NCI-H2171 (cell line): Measurements from ENCODE around the gene HSPBP1.
A peak's percentile ranks its signal among the peaks of the same experiment; 100 is the strongest.

ENCODE experiments used
- DNase-seq: peaks from one replicate; lab custom pipeline; 2025; lab: John Stamatoyannopoulos, UW

Gene HSPBP1

DNA sequence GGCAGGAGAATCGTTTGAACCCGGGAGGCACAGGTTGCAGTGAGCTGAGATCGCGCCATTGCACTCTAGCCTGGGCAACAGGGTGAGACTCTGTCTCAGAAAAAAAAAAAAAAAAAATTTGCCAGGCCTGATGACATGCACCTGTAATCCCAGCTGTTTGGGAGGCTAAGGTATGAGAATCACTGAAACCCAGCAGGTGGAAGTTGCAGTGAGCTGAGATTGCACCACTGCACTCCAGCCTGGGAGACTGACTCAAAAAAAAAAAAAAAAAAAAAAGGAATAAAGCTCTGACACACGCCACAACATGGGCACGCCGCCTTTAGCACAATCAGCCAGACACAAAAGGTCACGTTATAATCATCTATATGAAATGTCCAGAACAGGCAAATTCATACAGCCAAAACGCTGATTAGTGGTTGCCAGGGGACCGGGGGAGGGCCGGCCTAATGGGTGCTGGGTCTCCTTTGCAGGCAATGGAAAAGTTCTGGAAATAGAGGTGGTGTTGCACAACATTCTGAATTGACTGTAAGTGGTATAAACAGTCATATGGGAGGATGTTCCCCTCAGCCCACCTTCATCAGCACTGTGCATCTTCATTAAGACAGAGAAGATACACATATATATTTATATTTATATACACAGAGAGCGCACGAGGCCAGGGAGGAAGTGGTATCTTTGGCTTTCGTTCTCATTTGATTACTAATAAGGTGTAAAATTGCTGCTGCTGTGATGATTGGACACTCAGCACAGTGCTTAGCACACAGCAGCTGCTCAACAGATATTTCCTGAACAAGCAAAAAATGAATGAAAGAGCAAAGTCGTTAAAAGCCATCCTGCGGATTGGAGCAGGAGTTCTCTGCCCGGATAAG is 3.8 kb downstream of the HSPBP1 start:
- DNase-seq = no peak

DNA sequence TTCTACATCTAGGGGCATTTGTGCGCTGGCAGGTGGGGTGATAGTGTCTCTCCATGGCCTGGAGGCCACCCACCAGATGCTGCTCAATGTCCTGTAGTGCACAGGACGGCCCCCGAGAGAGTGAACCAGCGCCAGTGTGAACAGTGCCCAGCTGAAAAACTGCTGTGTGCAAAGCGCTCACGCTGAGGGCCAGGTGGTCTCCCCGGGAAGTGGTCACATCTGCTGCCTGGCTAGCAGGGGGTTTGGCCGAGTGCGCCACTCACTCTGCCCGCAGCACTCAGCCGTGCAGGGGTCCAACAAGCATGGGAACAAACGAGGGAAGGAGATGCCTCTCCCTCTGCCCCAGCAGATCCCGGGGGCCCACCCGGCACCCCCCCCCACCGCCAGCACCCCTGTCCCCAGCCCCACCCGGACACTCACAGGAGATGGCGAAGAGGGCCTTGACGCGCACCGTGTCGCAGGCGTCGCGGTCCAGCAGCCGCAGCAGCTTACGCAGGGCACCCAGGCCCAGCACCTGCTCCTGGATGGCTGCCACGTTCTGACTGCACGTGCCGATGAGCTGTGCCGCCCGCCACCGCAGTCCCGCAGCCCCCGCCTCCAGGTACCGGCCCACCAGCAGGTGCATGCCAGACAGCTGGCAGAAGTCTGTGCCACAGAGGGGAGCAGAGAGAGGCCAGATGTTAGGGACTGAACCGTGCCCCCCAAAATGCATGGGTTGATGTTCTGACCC is 5.8 kb downstream of the HSPBP1 start:
- DNase-seq = no peak

DNA sequence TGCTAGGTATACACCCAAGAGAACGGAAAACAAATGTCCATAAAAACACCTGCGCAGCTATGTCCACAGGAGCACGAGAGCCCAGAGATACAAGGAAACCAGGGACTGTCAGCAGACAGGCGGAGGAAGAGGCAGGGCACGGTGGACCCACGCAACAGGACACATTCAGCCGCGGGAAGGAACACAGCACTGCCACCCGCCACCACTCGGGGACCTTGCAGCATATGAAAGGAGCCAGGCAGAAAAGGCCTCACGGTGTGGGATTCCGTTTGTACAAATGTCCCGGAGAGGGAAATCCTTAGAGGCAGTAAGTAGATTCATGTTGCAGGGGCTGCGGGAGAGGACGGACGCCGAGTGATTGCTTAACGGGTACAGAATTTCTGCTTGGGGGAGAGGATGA is 7.8 kb downstream of the HSPBP1 start:
- DNase-seq = no peak

DNA sequence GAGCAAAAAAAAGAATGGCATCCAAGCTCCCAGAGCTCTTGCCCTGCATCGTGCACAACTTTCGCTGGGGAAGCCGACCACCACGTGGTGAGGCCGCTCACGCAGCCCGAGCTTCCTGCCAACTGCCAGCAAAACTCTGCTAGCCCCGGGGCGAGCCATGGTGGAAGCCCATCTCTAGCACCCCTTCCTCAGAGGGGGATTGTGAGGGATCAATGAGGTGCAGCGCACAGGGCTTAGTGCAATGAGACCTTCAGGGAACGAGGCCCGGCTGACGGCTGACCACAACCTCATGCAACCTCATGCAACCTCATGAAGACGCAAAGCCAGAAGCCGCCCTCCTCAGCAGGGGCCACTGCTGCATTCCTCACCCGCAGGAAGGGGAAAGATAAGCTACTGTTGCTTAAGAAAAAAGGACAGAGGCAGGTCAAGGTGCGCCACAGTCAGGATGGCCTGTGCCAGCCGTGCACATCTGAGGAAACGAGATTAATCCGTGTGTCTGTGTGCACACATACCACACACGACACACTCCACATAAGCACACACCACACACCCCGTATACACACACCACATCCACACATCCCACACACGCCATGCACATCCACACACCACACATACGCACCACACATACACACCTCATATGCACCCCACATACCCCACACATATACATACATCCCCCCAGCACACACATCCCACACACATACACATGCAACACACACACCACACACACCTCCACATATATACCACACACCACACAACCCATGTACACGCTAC is 9.6 kb downstream of the HSPBP1 start:
- DNase-seq = no peak

DNA sequence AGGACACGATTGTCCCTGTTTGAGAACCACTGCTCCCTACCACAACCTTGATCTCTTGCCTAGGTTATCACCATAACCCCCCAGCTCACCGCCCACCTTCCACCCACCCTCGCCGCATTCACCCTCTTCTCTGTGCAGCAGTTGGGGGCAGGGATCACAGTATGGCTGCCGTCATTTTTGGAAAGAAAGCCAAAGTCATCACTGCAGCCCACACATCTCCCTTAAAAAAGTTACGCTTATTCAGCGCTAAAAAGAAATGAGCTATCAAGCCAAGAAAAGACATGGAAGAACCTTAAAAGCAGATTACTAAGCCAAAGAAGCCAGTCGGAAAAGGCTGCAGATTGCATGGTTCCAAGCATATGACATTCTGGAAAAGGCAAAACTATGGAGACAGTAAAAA is 10.6 kb downstream of the HSPBP1 start:
- no peak for DNase-seq

DNA sequence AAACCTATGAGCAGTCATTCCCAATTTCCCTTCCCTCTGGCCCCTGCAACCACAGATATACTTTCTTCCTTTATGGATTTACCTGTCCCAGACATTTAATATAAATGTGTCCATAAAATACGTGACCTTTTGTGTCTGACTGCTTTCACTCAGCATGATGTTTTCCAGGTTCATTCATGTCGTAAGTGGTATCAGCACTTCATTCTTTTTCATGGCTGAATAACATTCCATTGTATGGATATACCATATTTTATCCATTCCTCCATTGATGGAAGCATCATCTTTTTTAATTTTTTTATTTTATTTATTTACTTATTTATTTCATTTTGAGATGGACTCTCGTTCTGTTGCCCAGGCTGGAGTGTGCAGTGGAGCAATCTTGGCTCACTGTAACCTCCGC is 13.1 kb downstream of the HSPBP1 start:
- no peak for DNase-seq

DNA sequence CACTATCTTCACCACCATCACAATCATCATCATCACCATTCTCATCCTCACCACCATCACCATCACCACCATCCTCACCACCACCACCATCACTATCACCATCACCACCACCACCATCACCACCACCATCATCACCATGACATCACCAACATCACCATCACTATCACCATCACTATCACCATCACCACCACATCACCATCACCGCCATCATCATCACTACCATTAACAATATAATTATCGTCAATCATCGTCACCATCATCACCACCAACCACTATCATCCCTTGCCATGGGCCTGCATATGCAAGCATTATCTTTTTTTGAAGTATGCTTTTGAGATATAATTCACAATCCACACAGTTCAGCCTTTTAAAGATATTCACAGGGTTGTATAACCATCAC is 13.5 kb downstream of the HSPBP1 start:
- DNase-seq = no peak

DNA sequence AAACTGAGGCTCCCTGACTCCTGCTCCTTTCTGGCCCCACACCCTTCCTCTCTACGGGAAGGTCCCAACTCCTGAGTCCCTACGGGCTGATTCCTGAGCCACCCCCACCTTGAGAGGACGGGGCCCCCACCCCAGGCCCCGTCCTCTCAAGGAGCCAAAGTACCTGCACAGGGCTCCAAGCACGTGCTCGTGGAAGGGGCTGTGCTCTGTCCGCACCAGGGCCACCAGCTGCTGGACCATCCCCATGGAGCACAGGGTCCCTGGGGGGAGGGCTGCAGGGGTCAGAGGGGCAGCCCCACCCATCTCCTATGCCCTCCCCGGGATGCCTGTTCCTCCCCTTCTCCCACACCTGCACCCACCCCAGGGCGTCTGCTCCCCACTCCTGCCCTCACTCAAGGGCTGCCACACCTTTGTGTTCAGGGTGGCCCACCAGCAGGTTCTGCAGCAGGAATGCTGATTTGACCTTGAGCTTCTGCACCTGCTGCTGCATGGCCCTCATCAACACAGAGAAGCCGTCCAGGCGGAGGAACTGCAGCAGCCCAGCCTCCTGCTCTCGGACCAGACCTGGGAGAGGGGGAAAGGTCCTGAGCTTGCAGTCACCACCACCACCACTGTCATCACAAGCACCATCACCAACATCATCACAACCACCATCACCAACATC is 14.1 kb downstream of the HSPBP1 start:
- DNase-seq = no peak

DNA sequence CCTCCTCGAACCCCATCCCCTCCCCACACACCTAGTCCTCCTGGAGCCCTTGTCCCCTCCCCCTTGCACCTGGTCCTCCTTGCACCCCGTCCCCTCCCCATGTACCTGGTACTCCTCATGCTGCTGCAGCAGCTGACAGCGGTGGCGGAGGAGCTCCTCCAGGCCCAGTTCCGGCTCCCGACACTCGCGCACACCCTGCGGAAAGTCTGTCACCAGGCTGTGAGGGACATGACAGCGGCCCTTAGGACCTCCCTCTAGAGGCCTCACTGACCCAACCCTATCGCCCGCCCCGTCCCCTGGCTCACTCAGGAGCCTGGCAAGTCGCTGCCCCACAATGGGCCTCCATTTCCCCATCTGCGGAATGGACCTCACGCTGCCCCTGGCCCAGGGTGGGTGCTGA is 14.7 kb downstream of the HSPBP1 start:
- DNase-seq = no peak

DNA sequence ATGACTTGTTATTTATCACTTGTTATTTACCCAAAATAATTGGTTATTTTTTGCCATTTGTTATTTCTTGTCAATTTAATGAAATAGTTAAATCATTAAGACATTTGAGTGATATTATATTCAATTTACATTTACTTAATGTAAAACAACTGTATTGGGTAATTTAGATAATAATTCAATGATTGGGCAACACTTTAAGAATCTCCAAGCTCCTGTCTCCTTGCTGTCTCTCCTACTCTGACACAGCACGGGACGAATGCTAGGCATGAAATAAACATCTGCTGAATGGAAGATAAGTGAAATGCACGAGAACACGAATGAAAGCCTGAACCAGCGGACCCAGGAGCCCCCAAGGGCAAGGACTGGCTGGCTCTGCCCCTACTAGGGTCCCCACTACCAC is 15.4 kb downstream of the HSPBP1 start:
- no peak for DNase-seq

DNA sequence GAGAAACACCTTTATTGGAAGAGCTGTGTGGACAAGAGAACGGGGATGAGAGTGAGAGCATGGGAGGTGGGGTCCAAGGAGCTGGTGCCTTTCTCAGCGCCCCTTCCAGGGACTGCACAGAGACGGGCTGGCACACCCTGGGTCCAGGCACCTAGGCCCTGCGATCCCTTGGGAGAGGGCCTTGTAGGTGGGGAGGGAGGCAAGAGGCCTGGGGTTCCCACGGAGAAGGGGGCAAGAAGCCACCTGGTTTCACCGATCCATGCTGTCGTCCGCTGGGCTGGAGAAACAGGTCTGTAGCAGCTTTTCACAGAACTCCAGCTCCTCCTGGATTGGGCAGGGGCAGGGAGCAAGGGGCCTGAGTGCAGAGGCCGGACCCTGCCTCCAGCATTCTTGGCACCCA is 17.6 kb downstream of the HSPBP1 start:
- no peak for DNase-seq

DNA sequence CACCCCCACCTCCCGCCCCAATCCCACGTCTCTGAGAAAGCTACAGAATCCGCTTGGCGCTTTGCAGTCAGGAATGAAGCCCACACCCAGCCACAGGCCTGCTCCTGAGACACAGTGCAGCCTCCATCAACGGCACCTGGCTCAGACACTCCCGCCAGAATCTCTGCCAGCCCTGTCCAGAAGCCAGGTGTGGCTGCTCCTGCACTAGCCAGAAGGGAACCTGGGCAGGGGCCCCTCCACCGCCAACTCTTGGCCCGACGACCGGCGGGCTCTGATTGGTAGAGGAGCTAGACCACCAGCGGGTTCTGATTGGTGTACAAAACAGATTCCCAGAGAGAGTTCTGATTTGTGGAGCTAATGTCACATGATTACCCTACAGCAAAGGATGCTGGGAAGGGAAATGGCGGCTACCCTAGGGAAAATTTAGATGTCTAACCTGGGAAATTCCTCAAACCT is 18.2 kb downstream of the HSPBP1 start:
- DNase-seq = peak; percentile 94

DNA sequence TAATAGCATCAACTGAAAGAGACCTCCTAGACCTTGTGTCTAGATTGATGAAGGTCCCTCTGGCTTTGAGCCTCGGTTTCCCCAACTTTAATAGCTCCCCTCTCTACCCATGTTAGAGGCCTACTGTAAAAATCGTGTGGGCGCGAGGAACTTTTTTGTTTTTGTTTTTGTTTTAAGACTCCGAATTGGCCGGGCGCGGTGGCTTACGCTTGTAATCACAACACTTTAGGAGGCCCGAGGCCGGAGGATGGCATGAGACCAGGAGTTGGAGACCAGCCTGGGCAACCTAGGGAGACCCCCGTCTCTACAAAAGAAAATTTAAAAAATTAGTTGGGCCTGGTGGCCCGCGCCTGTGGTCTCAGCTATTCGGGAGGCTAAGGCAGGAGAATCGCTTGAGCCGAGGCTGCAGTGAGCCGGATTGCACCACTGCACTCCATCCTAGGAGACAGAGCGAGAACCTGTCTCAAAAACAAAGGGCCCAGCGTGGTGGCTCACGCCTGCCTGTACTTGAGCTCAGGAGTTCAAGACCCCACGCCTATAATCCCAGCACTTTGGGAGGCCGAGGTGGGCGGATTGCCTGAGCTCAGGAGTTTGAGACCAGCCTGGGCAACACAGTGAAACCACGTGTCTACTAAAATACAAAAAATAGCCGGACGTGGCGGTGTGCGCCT is 20.2 kb downstream of the HSPBP1 start:
- no peak for DNase-seq

DNA sequence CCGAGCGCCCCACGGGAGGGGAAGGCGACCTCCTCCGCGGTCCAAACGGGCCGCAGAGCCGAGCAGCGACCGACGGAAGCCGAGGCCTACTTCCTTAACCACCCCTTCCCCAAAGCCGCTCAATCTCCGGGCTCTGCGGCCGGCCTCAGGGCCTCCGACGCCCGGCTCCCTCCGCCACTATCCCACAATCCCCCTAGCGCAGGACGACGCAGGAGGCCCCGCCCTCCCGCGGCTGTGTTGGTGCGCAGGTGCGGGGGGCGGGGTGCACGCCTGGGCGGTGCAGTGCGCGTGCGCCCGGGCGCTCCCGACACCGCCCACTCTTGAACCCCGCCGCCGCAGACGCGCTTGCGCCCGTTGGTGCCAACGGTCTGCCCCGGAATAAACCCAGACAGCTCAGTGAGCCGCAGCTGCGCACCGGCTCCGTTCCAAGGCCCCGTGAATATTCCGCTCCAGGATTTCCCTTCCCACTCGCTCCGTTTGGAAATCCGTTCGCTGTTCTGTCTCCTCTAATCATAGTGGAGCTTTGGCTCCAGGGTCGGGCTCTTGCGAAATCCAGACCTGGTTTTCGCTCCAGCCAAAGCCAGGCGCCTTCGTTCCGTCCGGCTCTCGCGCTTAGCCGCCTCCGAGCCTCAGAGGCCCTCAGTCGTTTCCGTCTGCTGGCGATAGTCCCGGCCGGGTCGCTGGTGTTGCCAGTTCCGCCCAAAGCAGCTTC is 20.9 kb downstream of the HSPBP1 start, which contains the start of gene PPP6R1:
PPP6R1 (minus strand) TSS at position 190 of the 712 bp plus-strand sequence. CDS start 11,914 bp downstream, outside the sequence.
- peak; percentile 97 for DNase-seq

DNA sequence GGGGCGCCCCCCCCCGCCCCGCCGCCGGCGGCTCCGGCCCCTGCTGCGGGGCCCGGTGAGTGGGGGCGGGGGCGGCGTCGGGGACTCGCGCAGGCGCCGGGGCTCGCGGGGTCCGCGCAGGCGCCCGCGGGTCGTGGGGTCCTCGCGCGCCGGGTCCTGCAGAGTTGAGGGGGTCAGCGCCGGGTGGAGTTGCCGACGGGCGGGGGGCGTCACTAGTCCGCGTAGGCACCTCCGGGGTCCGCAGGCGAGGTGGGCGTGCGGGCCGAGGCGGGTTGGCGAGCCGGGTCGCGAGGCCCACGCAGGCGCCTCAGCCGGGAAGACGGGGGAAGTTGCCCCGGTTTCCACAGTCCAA is 21.5 kb downstream of the HSPBP1 start:
- DNase-seq = peak; percentile 1

DNA sequence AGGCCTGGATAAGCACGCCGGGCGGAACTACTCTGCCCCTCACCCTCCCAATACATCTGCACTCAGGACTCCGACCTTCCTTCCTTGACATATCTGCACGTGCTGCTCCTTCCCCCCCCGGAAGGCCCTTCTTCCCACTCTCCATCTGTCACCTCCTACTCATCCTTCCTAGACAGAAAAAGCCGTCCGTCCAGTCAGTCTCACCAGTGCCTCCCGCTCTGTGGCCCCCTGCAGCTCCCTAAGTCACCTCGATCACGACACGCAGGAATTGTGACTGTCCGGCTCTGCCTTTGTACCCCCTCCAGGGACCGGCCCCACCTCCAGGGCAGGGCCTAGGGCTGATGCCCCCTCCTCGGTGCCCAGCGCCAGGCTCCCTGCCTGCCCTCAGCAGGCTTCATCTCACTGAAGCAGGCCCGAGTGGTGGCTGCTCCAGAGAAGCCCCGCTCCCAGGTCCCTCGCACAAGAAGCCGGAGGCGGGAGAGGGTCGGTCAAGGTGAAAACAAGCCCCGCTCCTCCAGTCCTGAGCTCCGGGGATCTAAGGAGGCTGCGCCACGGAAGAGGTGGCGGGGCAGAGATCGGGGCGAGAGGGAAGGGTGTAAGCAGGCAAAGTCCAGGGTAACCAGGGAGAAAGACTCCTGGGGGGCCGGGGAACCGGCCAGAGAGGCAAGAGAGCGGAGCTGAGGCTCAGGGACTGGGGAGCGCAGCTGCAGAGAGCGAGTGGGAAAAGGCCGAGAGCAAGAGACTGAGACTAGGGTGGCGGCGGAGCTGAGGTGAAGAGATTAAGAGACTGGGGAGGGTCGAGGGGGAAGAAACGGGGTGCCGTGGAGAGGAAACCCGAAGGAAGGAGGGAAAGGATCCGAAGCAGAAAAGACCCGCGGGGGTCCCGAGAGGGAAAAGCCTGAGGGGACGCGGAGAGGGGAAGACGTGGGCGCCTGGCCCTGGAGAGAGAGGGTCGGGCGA is 22.2 kb downstream of the HSPBP1 start:
- no peak for DNase-seq

DNA sequence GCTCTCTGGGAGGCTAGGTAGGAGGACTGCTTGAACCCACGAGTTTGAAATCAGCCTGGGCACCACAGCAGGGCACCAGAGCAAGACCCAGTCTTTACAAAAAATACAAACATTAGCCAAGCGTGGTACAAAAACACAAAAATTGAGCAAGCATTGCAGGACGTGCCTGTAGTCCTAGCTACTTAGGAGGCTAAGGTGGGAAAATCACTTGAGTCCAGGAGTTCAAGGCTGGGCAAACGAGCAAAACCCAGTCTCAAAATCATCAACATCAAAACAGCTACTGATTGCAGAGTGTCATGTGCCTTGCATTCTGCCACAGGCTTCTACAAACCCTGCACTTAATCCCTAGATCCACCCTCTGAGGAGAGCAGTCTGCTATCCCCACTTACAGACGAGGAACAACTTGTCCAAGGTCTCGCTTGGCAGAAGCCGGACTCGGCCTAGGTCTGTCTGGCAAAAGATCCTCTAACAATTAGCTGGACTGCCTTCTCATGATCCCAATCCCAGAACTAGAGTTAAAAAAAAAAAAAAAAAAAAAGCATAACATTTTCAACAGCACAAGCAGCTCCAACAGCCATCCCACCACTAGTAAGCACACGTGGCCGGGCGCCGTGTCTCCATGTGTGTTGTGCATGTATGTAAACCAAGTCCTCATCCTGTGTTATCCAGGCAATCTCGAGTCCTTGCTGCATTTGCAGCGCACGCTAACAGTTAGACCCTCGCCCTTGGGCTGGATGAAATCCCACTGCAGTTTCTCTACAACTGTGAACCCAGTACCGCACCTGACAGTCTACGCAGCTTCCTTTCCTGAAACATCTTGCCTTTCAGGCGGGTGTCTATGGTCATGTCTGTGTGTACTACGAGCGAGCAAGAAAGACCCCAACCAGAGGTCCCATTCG is 23.1 kb downstream of the HSPBP1 start:
- no peak for DNase-seq

DNA sequence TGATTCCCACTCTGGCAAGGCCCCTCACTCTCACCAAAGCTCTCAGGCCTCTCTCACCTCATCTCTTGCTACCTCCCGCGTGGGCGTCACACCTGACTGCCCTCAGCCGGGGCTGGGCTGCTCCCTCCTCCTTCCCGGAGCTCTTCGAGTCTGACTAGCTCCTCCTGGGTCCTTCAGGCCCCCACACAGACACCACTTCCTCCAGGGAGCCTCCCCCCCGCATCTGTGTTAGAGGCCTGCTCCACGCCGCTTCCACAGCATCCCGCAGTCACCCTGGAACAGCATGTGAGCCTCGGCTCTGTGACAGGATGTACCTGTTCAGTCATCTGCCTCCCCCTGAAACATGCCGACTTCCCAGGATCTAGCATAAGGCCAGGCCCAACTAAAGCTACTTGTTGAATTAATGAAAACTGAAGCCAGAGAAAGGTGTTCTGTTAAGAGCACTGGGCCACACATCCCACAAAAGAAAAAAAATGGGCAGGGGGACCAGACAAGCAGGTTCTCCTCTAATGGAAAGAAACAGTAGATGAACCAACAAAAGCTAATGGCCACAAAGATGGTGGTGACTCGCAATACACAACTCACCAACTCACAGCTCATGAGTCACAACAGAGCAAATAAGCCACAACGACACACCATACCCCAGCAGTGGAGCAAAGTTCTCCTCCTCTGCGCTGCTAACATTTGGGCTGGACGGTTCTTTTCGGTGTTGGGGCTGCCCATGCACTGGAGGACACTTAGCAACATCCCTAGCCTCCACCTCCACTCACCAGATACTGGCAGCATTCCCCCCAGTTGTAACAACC is 24.1 kb downstream of the HSPBP1 start:
- DNase-seq = no peak
